Measurements from ENCODE around the gene TALDO1.
"Not testable (repeated sequence)": the region's sequence is repeated elsewhere in the genome, so short reads cannot be mapped to it uniquely, and the experiment has no call there.

Gene TALDO1

DNA sequence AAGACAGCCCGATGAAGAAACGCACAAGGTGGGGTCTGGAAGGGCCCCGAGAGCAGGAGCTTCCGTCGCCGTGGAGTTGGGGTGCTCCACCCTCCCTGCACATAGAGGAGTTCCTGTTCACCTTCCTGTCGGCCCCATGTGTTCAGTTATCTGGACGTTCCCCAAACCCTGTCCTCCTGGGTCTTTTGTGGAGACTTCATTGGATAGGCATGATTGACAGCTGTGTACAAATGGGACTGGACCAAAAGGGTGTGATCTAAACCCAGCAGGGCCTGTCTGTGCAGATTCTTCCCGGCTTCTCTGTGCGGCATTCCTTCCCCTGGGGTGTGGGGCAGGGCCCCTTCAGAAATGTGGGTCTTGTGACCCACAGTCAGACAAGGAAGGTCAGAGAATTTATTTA is 9.4 kb upstream of the TALDO1 start:
- DNase-seq, result not testable (repeated sequence)

DNA sequence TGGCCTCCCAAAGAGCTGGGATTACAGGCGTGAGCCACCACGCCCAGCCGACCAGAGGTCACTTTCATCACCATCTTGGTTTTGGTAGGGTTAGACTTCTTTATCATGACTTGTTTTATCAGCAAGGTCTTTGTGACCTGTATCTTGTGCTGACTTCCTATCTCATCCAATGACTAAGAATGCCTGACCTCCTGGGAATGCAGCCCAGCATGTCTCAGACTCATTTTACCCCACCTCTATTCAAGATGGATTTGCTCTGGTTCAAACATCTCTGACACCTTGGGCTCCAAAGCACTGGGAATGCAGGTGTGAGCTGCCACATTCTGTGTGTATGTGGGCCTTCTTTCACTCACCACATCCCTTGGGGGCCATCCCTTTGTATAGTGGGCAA is 5.1 kb upstream of the TALDO1 start:
- DNase-seq, result no peak

DNA sequence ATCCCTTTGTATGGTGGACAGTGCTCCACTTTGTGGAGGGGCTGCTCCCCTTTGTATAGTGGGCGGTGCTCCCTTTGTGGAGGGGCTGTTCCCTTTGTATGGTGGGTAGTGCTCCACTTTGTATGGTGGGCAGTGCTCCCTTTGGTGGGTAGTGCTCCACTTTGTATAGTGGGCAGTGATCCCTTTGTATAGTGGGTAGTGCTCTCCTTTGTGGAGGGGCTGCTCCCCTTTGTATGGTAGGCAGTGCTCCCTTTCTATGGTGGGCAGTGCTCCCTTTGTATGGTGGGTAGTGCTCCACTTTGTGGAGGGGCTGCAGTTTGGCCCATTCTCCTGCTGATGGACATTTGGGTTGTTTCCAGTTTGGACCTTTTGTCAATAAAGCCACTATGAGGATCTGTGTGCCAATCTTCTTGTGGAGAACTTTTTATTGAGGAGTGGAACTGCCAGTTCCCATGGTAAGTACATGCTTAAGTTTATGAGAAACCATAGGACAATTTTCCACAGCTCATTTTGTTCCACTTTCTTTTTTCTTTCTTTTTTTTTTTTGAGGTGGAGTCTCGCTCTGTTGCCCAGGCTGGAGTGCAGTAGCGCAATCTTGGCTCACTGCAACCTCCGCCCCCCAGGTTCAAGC is 4.6 kb upstream of the TALDO1 start:
- DNase-seq, result no peak

DNA sequence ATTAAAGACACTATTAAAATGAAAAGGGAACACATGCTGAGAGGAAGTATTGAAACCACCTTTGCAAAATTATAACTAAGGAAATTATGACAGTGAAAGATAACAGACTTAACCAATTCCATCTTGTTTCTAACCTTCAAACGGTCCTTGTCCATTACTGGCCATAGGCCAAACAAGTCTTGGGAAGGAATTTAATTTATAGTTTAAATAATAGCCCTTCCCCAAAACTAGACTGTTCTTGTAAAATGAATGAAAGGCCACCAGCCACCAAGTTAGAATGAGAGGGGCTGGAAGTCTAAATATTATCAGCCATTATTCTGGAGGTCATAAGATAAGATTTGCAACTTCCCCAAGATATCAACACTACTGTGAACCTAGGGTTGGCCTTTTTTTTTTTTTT is 1.8 kb upstream of the TALDO1 start:
- DNase-seq, result no peak

DNA sequence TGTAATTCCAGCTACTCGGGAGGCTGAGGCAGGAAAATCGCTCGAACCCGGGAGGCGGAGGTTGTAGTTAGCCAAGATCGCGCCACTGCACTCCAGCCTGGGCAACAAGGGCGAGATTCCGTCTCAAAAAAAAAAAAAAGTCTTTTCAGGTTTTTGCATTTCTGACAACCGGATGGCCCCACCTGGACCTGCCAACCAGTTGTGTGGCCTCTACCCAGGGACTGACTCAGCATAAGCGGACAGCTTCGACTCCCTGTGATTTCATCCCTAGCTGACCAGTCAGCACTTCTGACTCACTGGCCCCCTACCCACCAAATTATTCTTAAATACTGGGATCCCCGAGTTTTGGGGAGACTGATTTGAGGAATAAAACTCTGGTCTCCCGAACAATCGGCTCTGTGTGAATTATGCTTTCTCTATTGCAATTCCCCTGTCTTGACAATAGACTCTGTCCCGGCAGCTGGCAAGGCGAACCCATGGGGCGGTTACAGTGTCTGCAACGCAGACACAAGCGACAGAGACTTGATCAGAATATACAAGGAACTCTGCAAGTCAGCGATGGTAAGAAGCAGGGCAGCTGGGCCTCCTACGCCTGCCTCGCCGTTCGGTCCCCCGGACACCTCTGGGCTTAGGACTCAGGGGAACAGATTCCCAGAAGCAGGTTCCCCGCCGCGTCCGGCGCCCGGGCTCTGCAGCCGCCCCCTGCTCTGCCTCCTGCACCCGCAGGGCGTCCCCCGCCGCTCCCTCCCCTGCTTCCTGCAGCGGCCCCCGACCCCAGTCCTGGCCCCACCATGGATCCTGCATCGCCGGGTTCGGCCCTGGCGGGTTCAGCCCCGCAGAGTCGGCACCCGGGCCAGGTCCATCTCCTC is 741 bp upstream of the TALDO1 start:
- DNase-seq, result peak; percentile 30 to 50 (median 46)

DNA sequence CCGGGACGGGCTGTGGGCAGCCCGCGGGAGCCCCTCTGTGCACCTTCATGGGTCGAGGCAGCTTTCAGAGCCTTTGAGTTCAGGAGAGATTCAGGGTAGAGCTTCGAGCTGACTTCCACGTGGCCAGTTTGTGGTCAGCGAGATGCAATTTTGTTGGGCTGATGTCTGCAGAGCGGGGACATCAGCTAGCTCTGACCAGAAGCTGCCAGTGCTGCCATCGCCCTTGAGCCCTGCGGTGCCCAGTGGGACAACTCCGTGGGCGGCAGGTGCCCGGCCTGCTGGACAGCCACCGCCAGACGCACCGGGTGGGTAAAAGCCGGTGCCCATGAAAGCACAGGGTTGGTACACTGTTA is 719 bp downstream of the TALDO1 start:
- peak in 1 of 3 donors; percentile 57 for DNase-seq

DNA sequence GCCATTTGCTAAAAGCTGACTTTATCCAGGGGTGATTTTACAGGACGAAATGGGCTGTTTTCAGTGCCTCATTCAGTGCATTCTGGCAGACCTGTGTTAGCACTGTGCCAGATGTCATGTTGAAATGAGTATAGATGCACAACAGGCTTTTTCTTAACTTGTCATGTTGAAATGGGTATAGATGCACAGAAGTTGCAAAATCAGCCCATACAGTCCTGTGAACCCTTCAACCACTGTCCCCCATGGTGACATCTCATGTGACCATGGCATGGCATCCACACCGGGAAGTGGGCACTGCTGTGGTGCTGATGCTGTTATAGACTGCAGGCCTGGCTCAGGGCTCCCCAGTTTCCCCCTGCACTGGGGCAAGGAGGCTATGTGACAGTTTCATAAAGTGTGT is 2.5 kb downstream of the TALDO1 start:
- peak; percentile 32 to 48 (median 44) for DNase-seq

DNA sequence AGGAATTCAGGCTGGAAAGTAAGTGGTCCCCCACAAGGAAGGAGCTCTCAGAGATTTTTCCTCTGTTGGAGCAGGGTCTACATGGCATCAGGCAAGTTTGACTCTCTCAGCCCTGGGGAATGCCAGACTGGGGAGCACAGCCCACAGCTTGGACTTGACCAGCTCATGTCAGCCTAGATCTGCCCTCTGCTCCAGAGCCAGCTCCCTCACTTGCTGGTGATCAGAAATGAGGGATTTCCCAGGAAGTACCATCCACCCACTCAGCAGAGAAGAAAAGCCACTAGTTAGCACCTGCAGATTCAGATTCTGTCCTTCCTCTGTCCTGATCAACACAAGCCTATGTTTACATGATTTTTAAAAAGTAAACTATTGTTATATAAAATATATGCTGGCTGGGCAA is 13.0 kb downstream of the TALDO1 start:
- DNase-seq, result peak; percentile 38 to 61 (median 61)

DNA sequence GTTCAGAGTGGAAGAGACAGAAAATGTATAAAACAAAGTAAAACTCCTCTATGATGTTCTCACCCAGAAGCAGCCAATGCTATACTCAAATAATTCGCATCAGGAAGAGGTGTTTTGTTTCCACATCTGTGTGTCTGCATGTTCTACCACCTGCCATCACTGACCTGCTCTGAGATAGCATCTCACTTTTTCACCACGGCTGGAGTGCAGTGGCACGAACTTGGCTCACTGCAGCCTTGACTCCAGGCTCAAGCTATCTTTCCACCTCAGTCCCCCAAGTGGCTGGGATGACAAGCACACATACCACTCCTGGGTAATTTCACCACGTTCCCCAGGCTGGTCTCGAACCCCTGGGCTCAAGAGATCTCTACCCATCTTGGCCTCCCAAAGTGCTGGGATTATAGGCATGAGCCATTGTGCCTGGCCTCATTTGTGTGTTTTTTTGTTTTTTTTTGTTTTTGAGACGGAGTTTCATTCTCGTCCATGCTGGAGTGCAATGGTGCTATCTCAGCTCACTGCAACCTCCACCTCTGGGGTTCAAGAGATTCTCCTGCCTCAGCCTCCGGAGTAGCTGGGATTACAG is 14.4 kb downstream of the TALDO1 start:
- DNase-seq, result no peak

DNA sequence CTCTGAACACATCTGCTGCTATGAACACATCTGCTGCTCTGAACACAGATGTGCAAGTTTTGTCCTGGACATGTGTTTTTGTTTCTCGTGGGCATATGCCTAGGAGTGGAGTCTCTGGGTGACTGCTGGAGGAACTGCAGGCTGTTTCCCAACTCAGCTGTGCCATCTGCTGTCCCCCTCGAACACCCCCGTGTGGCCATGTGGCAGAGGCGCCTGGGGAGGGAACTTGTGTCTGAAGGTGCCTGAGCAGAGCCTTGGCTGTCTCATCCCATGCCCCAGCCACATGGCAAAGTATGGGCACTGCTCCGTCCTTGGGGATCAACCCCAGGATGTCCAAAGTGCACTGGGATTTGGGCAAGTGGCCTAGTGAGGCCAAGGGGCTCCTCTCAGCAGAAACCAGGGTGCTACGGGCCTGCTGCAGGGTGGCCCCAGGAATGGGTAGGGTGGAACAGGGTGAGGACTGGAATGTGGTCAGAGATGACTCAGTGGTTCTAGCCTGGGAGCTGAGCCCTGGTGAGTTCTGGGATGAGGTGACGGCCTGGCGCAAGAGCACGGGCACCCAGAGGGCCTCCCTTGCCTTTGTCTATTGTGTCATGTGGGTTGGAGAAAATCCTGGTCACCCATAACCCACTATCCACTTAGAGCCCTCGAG is 15.3 kb downstream of the TALDO1 start:
- peak; percentile 61 to 80 (median 63) for DNase-seq

DNA sequence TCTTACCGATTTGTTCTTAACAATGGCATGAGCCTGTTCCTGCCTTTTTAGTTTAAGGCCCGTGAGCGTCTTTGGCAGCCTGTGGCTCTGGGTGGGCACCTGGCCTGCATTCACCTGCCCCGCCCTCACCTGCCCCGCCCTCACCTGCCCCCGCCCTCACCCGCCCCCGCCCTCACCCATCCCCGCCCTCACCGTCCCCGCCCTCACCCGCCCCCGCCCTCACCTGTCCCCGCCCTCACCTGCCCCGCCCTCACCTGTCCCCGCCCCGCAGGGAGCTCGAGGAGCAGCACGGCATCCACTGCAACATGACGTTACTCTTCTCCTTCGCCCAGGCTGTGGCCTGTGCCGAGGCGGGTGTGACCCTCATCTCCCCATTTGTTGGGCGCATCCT is 15.8 kb downstream of the TALDO1 start:
- DNase-seq, result no peak

DNA sequence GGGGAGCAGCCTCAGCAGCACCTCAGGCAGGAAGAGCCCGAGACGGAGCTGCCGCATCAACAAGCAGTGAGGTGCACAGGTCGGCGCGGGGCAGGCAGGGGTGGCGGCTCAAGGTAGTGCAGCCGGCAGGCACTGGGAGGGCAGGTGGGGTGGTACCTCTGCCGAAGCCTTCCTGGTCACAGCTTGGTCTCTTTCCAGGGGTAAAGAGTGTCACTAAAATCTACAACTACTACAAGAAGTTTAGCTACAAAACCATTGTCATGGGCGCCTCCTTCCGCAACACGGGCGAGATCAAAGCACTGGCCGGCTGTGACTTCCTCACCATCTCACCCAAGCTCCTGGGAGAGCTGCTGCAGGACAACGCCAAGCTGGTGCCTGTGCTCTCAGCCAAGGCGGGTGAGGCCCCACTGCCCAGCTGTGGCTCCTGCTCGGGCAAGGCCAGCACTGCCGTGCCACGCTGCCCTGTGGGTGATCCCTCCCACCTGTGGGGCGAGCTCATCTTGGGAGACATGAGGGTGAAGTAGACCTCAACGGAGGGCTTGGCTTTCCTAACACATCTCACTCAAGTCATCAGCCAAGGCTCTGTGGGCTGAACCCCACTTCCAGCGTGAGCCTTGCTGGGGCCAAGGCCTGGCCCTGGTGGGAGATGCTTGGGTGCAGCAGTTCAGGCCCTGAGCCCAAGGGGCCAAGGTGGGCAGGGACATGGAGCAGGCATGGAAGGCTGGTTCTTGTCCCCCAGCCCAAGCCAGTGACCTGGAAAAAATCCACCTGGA is 16.5 kb downstream of the TALDO1 start:
- DNase-seq, result no peak

DNA sequence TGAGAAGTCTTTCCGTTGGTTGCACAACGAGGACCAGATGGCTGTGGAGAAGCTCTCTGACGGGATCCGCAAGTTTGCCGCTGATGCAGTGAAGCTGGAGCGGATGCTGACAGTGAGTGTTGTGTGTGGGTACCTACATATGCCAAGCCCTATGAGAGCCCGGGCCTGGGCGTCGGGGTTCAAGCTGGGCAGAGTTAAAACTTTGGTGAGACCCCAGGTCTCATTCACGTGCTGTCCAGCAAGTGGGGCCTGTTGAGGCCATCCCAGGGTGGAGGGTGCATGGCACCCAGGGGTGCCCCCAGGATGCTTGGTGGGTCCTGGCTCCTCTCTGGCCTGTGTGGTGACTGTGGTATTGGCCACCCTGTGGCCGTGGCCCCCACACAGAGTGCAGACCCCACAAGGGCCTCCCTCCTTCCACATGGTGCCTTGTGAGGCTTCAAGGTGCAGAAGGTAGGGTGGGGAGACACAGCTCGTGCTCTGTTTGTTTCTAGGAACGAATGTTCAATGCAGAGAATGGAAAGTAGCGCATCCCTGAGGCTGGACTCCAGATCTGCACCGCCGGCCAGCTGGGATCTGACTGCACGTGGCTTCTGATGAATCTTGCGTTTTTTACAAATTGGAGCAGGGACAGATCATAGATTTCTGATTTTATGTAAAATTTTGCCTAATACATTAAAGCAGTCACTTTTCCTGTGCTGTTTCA is 17.2 kb downstream of the TALDO1 start:
- DNase-seq, result no peak

DNA sequence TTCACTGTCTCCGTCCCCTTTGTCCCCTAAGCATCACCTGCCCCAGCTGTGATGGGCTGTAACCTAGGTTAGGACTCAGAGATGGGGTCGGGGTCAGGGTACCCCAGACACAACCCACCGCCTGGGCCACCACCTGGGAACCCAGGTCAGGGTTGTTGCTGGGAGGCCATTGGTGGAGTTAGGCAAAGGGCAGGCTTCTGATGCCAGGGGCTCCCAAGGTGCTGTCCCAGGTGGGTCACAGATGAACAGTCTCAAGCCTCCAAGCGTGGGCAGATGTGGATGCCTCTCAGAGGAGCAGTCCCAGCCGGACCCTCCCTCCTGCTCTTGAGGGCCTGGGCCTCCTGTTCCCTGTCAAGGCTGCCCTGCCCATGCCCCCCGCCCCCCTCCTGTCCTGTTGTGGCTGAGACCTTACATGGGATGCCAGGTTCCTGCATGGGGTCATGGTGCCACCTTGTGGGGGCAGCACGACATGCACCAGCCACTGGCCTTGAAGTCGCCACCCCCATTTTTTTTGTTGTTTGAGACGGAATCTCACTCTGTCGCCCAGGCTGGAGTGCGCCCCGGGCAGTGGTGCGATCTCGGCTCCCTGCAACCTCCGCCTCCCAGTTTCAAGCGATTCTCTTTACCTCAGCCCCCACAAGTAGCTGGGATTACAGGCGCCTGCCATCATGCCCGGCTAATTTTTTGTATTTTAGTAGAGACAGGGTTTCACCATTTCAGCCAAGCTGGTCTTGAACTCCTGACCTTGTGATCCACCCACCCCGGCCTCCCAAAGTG is 17.9 kb downstream of the TALDO1 start:
- DNase-seq, result peak; percentile 68 to 74 (median 69)

DNA sequence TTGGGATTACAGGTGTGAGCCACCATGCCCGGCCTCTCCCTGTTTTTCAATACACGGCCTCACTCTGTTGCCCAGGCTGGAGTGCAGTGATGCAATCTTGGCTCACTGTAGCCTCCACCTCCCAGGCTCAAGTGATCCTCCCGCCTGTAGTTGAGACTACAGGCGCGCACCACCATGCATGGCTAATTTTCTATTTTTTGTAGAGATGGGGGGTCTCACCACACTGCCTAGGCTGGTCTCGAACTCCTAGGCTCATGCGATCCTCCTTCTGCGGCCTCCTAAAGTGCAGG is 18.5 kb downstream of the TALDO1 start:
- DNase-seq, result no peak

DNA sequence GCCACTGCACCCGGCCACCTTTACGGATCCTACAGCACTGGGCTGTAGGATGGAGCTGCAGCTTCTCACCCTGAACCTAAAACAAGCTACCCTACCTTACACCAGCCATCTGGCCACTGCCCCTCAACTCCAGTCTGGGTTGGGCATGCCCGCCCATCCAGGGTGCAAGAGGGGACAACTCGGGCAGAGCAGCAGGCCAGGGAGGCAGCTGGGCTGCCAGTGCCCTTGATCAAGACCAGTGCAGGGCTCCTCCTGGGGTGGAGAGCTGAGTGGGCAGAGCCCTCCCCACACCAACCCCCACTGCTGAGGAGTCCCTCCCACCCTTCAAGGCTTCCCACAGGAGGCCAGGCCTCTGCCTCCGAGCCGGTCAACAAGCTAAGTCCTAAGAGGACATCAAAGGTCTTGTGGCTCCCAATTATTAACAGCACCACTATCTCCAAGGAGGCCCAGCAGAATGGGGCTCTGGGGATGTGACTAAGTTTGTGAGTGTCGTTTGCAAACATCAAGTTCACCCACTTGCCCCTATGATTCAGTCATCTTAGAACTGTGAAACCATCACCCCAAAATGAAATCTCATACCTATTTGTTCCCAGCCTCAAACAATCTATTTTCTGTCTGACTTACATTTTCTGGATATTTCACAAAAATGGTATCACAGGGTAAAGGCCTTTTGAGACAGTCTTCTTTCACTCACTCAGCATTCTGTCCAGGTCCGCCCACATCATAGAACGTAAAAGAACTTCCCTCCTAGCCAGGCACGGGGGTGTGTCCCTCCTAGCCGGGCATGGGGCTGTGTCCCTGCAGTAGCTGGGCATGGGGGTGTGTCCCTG is 19.1 kb downstream of the TALDO1 start:
- DNase-seq, result peak; percentile 54 to 64 (median 58)

DNA sequence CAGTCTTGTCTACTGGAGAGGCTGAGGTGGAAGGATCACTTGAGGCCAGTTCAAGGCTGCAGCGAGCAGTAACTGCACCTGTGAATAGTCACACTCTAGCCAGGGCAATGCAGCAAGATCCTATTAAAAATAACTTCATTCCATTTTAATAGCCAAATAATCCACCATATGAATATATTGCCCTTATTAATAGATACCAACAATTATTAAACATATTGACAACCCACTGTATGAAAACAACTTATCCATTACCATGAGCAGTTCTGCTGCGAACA is 19.6 kb downstream of the TALDO1 start:
- DNase-seq, result no peak

DNA sequence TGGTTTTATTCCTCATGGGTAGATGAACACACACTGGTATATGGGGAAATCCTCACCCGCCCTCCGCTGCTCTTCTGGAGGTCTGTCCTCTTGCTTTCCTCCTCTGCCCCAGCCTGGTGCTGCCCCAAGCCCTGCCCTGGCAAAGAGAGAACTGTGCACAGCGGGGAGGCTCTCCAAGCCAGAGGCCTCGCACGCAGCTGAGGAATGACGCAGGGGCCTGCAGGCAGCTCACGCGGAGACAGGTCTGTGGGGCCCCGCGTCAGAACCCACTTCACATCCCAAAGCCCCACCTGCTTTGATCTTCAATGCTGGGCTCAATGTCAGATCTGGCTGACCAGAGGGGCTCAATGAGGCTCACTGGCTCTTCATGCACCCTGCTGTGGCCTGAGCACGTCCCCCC is 20.0 kb downstream of the TALDO1 start:
- no peak for DNase-seq

DNA sequence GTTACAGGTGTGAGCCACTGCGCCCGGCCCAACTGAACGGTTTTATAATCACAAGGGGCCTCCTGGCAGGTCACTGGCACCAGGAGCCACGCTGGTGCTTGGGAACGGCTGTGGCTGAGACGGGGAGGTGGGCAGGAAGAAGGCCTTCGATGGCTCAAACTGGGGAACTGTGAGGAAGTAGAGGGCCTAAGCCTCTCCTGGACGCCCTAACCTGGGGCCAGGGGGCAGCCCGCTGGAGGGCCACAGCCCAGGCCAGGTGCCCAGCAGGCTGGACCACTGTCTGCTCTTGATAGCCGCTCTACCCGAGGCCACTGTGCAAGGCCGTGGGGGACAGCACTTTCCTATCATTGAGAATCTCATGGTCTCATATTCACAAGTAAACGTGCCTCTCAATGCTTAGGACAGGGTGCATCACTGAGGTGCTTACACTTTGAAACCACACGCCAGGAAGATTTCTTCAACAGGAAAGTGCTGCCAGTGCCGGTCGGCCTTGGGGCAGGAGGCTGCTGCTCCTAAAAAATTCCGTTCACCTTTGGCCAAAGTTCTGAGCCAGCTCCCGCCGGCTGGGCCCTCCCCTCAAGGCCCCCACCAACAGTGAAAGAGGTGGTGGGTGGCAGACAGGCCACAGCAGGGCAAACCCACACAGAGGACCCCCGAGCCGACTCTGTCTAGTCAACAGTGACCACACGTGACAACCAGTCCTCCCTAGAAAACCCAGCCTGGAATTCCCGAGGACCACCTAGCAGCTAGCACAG is 22.8 kb downstream of the TALDO1 start:
- no peak for DNase-seq
